NCI-H345 (cell line): Measurements from ENCODE around the gene HHEX.
"Not testable (repeated sequence)": the region's sequence is repeated elsewhere in the genome, so short reads cannot be mapped to it uniquely, and the experiment has no call there.

Experiments
- DNase-seq: peaks from one replicate; lab custom pipeline; 2025; lab: John Stamatoyannopoulos, UW

The HHEX gene

GRCh38 chr10:92689663-92690210, at the start of gene HHEX:
TSS of gene HHEX (plus strand) at chr10:92689955. CDS start at chr10:92689987, 32 bp downstream.
- DNase-seq = peak; percentile 21

GRCh38 chr10:92640107-92640506, 49.6 kb upstream of the HHEX start:
- no peak for DNase-seq

GRCh38 chr10:92641492-92641891, 48.3 kb upstream of the HHEX start:
- no peak for DNase-seq

- no peak for DNase-seq
Observed at GRCh38 chr10:92644921-92645320, 44.8 kb upstream of the HHEX start.

- not testable (repeated sequence) for DNase-seq
Observed at GRCh38 chr10:92650864-92651263, 38.9 kb upstream of the HHEX start.

- no peak for DNase-seq
Observed at GRCh38 chr10:92655426-92655825, 34.3 kb upstream of the HHEX start.

- no peak for DNase-seq
Observed at GRCh38 chr10:92656266-92656961, 33.3 kb upstream of the HHEX start.

GRCh38 chr10:92657024-92657423, 32.7 kb upstream of the HHEX start:
- no peak for DNase-seq

- no peak for DNase-seq
Observed at GRCh38 chr10:92662848-92663247, 26.9 kb upstream of the HHEX start.

GRCh38 chr10:92664322-92664721, 25.4 kb upstream of the HHEX start:
- DNase-seq = no peak

GRCh38 chr10:92667078-92667477, 22.7 kb upstream of the HHEX start:
- no peak for DNase-seq

- DNase-seq = no peak
Observed at GRCh38 chr10:92677708-92678107, 12.0 kb upstream of the HHEX start.

- no peak for DNase-seq
Observed at GRCh38 chr10:92678206-92678605, 11.5 kb upstream of the HHEX start.

- no peak for DNase-seq
Observed at GRCh38 chr10:92681306-92681834, 8.4 kb upstream of the HHEX start.

GRCh38 chr10:92688573-92688926, 1.2 kb upstream of the HHEX start:
- DNase-seq = no peak

GRCh38 chr10:92688927-92689662, 660 bp upstream of the HHEX start:
- DNase-seq = no peak

- DNase-seq = no peak
Observed at GRCh38 chr10:92690211-92690914, 608 bp downstream of the HHEX start.

- DNase-seq = no peak
Observed at GRCh38 chr10:92690915-92691590, 1.3 kb downstream of the HHEX start.

- DNase-seq = no peak
Observed at GRCh38 chr10:92691591-92692079, 1.9 kb downstream of the HHEX start.

GRCh38 chr10:92692080-92692671, 2.4 kb downstream of the HHEX start:
- DNase-seq = no peak
